GM18507 (cell line): ENCODE measurements around the gene MET.
"Not testable (repeated sequence)": the region's sequence is repeated elsewhere in the genome, so short reads cannot be mapped to it uniquely, and the experiment has no call there.

Experiments
- DNase-seq: peaks from one replicate; pipeline ENCODE4 v3.0.0; 2011; ENCODE audit warnings: low read depth; ENCODE audit not compliant: insufficient read length; ENCODE audit errors: extremely low spot score
- FAIRE-seq: peaks from 2 replicates; lab custom pipeline; 2011; peaks lifted over from hg19 to GRCh38; lab: Jason Lieb, UNC

Gene MET

DNA sequence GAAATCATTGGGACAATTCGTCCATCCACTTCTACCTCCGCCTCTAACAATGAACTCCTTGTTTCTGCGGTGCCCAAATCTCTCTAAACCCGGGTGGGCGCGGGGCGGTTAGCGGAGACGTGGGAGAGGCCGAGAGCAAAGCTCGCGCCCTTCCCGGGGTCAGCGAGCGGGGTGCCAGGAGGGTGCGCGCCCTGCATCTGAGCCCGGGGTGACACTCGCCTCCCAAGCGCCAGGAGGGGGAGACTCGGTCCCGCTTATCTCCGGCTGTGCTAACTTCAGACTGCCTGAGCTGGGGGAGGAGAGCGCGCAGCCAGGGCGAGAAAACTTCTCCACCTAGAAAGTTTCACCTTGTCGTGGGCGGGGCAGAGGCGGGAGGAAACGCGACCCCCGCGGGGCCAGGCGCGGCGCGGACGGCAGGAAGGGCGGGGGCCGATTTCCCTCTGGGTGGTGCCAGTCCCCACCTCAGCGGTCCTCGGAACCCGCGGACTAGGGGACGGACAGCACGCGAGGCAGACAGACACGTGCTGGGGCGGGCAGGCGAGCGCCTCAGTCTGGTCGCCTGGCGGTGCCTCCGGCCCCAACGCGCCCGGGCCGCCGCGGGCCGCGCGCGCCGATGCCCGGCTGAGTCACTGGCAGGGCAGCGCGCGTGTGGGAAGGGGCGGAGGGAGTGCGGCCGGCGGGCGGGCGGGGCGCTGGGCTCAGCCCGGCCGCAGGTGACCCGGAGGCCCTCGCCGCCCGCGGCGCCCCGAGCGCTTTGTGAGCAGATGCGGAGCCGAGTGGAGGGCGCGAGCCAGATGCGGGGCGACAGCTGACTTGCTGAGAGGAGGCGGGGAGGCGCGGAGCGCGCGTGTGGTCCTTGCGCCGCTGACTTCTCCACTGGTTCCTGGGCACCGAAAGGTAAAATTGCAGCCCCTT is at the start of gene MET:
Gene MET, plus strand, starts transcription at position 516 of the 915 bp plus-strand sequence. CDS start 26,889 bp downstream, outside the sequence.
- DNase-seq (peak; percentile 26), FAIRE-seq (no peak)

DNA sequence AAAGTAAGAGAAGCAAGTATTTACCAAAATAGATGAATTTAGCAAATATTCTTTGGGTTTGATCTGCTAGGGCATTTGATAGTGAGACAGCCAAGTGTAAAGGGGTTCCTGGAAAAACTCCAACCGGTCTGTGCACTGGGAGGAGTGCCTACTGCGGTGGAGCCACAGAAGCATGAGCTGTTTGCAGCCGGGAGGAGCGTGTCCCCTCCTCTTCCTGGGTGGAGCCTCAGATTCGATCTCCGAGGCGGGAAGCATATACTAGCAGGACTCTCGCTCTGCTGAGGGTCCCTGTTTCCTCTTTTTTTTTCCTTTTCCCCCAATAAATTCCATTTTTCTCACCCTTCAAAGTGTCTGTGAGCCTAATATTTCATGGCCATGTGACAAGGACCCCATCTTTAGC is 45.1 kb upstream of the MET start:
- DNase-seq, result no peak
- FAIRE-seq, result no peak

GRCh38 chr7:116629051-116629463 is 42.9 kb upstream of the MET start:
- no peak for DNase-seq
- FAIRE-seq, result no peak

DNA sequence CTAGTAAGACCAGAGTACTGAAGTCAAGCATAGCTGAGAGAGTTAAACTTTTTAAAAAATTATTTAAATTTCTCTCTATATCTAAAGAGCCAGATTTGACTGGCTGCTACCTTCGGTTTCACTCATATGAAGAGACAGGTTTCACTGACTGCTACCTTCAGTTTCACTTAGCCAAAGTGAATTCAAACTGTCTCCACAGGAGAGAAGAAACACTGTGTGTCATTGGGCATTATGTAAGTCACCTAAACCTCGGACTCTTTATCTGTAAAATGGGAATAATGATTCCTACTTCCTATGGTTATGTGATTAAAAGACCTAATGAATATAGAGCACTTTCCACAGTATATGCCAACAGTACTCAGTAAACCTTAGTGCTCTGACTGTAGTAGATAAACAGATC is 41.6 kb upstream of the MET start:
- DNase-seq (peak; percentile 7), FAIRE-seq (peak; percentile 74)

GRCh38 chr7:116630932-116631671 is 40.9 kb upstream of the MET start:
- FAIRE-seq, result peak; percentile 21
- no peak for DNase-seq

GRCh38 chr7:116631676-116632075 is 40.3 kb upstream of the MET start:
- FAIRE-seq, result no peak
- no peak for DNase-seq

GRCh38 chr7:116632384-116632783 is 39.6 kb upstream of the MET start:
- FAIRE-seq (no peak), DNase-seq (no peak)

DNA sequence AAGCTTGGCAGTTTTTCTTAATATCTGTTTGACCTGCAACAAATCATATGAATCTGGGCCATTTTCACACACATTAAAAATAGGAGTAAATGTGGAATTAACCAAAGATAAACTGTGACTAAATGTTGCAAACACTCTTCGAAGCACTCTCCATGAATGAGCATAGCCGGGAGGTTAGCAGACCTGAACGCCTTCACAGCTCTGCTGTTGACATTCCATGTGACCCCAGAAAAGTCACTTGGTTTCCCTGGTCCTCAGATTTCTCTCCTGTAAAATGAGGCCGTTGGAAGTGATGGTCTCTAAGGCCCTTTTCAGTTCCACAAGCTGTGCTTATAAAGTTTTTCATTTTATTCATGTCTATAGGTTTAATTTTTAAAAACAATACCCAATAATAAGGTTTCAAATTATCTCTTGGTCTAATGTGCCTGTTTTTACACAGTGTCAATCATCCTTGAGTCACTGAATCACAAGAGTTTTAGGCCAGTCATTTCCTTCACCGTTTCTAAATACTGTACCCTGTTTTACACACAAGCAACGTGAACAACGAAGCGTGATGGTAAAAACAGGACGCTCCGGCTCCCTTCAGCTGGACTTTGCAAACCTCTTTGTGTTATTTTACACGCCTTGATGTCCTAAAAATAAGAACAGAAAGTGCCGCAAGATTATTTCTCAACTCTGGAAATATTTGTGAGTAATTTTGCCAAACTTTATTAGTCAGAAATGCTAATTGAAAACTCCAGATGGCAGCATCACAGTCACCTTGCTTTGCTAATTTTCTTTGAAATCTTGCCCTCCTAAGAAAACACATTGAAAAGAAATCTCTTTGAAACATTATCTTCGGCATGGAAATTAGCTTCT is 38.6 kb upstream of the MET start:
- DNase-seq (no peak), FAIRE-seq (peak; percentile 15)

DNA sequence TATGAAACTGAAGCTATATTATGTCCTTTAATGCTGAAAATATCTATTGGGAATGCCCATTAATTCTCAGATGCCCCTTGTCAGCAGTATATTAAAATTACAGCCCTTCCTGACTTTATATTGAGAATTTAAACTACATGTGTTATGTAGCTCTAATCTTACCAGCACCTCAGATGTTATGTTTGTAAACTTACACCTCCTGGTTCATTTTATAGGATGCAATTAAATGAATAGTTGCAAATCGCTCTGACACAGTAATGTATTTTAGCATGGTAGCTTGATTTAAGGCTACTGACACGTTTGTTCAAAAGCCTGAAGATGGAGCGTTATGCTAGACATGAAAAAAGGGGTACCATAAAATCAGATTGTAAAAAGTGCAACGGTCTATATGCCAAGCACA is 35.0 kb upstream of the MET start:
- DNase-seq (no peak), FAIRE-seq (no peak)

GRCh38 chr7:116638592-116638991 is 33.4 kb upstream of the MET start:
- FAIRE-seq, DNase-seq: not testable (repeated sequence)

GRCh38 chr7:116641551-116642153 is 30.3 kb upstream of the MET start:
- FAIRE-seq (no peak), DNase-seq (no peak)

GRCh38 chr7:116643148-116643547 is 28.8 kb upstream of the MET start:
- not testable (repeated sequence) for DNase-seq, FAIRE-seq

DNA sequence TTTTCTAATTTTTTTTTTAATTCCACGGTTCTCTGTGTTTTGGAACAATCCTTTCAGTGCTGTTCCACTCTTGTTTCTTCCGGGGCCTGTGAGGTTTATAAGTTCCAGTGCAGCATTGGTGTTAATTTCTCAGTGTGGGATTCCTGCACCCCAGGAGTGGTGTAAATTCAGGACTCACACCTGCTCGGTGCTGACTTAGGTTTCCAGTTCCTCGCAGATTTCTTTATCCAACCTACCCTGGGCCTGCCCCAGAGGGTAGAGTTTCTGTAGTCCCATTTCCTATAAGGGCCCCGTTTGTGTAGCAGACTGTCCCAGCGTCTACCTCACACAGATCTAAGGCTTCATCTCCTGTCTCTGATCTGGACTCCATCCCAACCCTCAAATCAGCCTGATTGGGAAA is 27.4 kb upstream of the MET start:
- no peak for FAIRE-seq
- no peak for DNase-seq

DNA sequence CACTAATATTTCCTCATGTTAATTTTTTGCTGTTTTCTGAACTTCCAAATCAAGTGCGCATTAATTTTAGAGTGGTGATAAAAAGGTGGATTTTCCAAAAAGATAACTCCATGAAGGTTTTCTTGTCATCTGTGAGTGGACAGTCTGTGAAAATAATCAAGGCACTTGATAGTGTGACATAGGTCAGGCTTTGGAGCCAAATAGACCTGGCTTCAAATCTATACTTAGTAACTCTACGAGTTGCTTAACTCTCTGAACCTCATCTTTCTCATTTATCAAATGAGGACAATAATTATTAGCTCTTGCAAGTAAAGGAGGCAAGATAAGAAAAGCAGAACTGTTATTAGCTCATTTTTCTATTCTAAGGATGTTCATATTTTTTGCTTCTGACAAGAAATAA is 24.7 kb upstream of the MET start:
- FAIRE-seq (no peak), DNase-seq (no peak)

- no peak for DNase-seq
- no peak for FAIRE-seq
Measured at GRCh38 chr7:116647861-116648260, 24.1 kb upstream of the MET start.

GRCh38 chr7:116650436-116650835 is 21.6 kb upstream of the MET start:
- DNase-seq (no peak), FAIRE-seq (no peak)

GRCh38 chr7:116652793-116653192 is 19.2 kb upstream of the MET start:
- FAIRE-seq (no peak), DNase-seq (no peak)

GRCh38 chr7:116653204-116653603 is 18.8 kb upstream of the MET start:
- DNase-seq (no peak), FAIRE-seq (no peak)

DNA sequence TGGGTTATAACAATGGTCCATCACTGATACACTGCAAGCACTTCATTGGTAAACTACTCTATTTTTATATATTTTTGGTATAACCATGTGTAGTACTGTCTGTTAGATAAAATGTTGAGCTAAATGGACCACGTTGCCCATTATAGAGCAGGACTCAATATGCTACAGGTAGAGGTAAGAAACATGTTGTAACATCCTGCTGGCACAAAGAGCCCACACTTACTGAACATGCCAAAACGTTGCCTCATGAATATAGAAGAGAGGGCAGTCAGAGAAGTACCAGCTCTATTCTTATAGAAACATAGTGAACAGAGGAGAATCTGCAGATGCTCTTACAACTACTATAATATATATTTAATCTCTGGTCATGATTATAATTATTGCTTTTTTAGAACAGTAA is 18.4 kb upstream of the MET start:
- DNase-seq (no peak), FAIRE-seq (no peak)
